ENCODE results near the gene IGSF21.
"Not testable (repeated sequence)": the region's sequence is repeated elsewhere in the genome, so short reads cannot be mapped to it uniquely, and the experiment has no call there.

Gene IGSF21

GRCh38 chr1:18363436-18363835, 255.8 kb downstream of the IGSF21 start:
- no peak for TF ChIP-seq ZFX (IDR thresholded peaks at IDR 0.05)
- TF ChIP-seq, protein P1, sequence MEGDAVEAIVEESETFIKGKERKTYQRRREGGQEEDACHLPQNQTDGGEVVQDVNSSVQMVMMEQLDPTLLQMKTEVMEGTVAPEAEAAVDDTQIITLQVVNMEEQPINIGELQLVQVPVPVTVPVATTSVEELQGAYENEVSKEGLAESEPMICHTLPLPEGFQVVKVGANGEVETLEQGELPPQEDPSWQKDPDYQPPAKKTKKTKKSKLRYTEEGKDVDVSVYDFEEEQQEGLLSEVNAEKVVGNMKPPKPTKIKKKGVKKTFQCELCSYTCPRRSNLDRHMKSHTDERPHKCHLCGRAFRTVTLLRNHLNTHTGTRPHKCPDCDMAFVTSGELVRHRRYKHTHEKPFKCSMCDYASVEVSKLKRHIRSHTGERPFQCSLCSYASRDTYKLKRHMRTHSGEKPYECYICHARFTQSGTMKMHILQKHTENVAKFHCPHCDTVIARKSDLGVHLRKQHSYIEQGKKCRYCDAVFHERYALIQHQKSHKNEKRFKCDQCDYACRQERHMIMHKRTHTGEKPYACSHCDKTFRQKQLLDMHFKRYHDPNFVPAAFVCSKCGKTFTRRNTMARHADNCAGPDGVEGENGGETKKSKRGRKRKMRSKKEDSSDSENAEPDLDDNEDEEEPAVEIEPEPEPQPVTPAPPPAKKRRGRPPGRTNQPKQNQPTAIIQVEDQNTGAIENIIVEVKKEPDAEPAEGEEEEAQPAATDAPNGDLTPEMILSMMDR (conservative IDR thresholded peaks at IDR 0.05) = no peak
- no peak overlapping the region for H3K27ac ChIP-seq

DNA sequence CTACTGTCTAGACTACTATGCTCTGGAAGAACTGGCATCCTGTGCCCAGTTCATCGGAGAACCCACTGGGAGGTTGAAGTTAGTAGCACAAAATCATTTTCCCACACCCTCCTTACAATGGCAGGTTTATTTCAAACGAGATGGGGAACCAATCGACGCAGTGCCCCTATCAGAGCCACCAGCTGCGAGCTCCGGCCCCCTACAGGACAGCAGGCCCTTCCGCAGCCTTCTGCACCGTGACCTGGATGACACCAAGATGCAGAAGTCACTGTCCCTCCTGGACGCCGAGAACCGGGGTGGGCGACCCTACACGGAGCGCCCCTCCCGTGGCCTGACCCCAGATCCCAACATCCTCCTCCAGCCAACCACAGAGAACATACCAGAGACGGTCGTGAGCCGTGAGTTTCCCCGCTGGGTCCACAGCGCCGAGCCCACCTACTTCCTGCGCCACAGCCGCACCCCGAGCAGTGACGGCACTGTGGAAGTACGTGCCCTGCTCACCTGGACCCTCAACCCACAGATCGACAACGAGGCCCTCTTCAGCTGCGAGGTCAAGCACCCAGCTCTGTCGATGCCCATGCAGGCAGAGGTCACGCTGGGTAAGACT, 257.6 kb downstream of the IGSF21 start:
- peak overlapping the region; percentile 75 for H3K27ac ChIP-seq

GRCh38 chr1:18372505-18372904, 264.9 kb downstream of the IGSF21 start:
- H3K27ac ChIP-seq = not testable (repeated sequence)

More for the DNA sequence above, 257.6 kb downstream of the IGSF21 start:
- TF ChIP-seq, protein P1 (conservative IDR thresholded peaks at IDR 0.05) = no peak
- TF ChIP-seq ZFX (IDR thresholded peaks at IDR 0.05) = no peak

GRCh38 chr1:18373151-18373550, 265.6 kb downstream of the IGSF21 start:
- TF ChIP-seq, protein P1 (conservative IDR thresholded peaks at IDR 0.05) = no peak
- TF ChIP-seq ZFX (IDR thresholded peaks at IDR 0.05) = no peak
- H3K27ac ChIP-seq = no peak overlapping the region

- no peak for TF ChIP-seq ZFX (IDR thresholded peaks at IDR 0.05)
- TF ChIP-seq, protein P1 (conservative IDR thresholded peaks at IDR 0.05) = peak; percentile 53
These were observed 266.4 kb downstream of the IGSF21 start for GRCh38 chr1:18373882-18374493.

DNA sequence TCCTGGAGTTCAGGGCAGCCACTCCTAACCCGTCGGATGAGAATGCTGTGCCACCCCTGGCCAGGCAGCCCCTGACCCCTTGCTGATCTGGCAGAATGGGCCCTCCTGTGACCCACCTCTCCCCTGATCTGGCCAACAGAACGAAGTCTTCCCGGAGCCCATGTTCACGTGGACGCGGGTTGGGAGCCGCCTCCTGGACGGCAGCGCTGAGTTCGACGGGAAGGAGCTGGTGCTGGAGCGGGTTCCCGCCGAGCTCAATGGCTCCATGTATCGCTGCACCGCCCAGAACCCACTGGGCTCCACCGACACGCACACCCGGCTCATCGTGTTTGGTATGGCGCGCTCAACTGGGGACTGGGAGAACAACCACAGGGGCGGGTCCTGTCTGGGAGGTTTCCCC, 269.1 kb downstream of the IGSF21 start:
- H3K27ac ChIP-seq = no peak overlapping the region
- TF ChIP-seq, protein P1 (conservative IDR thresholded peaks at IDR 0.05) = no peak
- no peak for TF ChIP-seq ZFX (IDR thresholded peaks at IDR 0.05)

More at GRCh38 chr1:18373882-18374493, 266.4 kb downstream of the IGSF21 start:
- H3K27ac ChIP-seq = no peak overlapping the region

DNA sequence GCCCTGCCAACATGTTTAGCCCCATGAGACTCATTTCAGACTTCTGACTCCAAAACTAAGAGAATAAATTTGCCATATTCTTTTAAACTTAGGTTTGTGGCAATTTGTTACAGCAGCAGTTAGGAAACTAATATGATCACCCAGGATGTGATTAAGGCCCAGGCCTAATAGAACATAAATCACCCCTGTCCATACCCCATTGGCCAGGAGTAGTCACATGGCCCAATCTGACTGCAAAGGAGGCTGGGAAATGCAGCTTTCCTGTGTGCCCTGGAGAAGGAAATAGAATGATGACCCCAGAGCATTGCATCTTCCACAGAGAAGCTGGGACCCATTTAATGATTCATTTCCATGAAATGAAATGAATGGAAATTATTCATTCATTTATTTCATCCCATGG, 272.7 kb downstream of the IGSF21 start:
- TF ChIP-seq ZFX (IDR thresholded peaks at IDR 0.05) = no peak
- TF ChIP-seq, protein P1 (conservative IDR thresholded peaks at IDR 0.05) = no peak
- H3K27ac ChIP-seq = no peak overlapping the region

DNA sequence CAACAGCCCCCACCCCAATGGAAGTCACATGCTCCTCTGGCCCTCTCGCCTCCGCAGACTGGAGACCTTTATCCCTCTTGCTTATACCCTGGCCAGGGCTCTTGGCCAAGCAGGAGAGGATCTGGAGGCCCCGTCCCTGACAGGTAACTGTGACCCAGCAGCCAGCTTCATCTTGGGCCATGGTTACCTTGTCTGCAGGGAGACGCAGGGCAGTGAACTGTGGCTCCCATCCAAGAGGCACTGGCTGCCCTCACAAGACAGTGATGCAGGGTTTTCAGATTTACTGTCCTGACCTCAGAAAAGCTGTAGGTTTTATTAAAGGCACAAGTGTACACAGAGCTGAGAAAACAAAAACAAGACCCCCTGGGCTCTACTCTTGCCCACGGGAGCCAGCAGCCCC, 276.5 kb downstream of the IGSF21 start:
- H3K27ac ChIP-seq = no peak overlapping the region
- TF ChIP-seq, protein P1 (conservative IDR thresholded peaks at IDR 0.05) = no peak
- TF ChIP-seq ZFX (IDR thresholded peaks at IDR 0.05) = no peak
